ENCODE results near the gene RND3. TPM values are rescaled to one million over a fixed set of nuclear protein-coding genes. Genes with fewer than 3 reads are reported as not detected.

RND3 gene
- total RNA-seq, 2 experiments from 2014 or later = not detected

DNA sequence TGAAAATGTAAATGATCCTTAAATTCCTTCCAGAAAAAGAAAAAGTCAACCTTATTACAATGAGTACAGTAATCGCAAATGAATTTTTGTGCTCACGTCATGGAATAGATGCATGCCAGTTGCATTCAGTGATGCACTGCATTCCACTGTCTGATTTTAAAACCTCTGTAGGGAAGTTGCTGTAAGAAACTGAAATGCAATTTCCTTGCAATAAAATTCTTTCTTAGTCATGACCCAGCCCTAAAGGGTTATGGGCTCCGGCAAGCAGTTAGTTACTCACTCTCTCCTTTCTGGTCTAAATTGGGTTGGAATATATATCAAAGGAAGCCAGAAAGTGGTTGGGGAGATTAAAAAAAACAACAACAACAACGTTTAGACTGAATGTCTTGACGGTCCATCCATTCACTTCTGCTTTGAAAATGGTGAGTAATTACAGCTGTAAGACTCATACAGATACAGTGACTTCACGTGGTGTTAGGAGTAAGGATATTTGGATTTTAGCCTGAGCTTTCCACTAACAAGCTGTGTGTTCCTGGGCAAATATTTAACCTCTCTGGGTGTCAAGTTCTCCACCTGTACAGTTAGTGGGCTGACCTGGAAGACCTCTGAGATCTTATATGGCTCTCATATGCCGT lies 8.6 kb upstream of the RND3 start:
- no peaks in the 10 kb centered on the region for H3K36me3 ChIP-seq (ENCODE audit: insufficient read depth, low read length)

DNA sequence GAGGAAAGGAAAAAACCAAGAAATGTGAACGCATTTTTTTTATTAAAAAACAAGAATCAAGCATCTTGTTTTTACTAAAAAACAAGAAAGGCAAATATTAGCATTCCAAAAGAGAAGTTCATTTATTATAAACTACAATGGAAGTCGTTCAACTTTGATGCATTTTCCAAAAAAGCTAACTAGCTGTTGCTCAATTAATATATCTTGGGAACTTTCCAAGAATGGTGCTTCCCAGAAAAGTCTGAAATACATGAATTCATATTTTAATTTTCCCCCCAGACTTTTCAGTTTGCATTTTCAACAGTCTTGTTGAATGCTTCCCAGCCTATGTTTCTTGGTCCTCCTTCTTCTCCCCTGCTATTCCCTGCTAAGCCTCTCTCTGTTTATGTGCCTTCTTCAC lies 7.5 kb upstream of the RND3 start:
- TF ChIP-seq, protein P1, sequence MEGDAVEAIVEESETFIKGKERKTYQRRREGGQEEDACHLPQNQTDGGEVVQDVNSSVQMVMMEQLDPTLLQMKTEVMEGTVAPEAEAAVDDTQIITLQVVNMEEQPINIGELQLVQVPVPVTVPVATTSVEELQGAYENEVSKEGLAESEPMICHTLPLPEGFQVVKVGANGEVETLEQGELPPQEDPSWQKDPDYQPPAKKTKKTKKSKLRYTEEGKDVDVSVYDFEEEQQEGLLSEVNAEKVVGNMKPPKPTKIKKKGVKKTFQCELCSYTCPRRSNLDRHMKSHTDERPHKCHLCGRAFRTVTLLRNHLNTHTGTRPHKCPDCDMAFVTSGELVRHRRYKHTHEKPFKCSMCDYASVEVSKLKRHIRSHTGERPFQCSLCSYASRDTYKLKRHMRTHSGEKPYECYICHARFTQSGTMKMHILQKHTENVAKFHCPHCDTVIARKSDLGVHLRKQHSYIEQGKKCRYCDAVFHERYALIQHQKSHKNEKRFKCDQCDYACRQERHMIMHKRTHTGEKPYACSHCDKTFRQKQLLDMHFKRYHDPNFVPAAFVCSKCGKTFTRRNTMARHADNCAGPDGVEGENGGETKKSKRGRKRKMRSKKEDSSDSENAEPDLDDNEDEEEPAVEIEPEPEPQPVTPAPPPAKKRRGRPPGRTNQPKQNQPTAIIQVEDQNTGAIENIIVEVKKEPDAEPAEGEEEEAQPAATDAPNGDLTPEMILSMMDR (conservative IDR thresholded peaks at IDR 0.05; ENCODE audit: low read length) = no peak
- no peak for TF ChIP-seq EZH2phosphoT487 (IDR thresholded peaks at IDR 0.05; ENCODE audit: borderline replicate concordance, low read depth, low read length)
- Histone ChIP-seq H3K9me2 (ENCODE audit: insufficient read depth, low read length) (no peaks in the 10 kb centered on the region), H3K79me2 (ENCODE audit: insufficient read depth, low read depth, low read length) (no peaks in the 10 kb centered on the region), H3K4me2 (ENCODE audit: low read length) (no peak overlapping the region), H3K27ac (ENCODE audit: low read depth, low read length, poor library complexity, severe bottlenecking) (no peak overlapping the region), H2AFZ (ENCODE audit: low read length) (no peak overlapping the region), H3K36me3 (ENCODE audit: insufficient read depth, low read length) (no peaks in the 10 kb centered on the region), H4K20me1 (ENCODE audit: insufficient read depth, low read length) (no peaks in the 10 kb centered on the region), H3K4me3 (ENCODE audit: low read depth, low read length, poor library complexity, severe bottlenecking) (no peak overlapping the region), H3K4me1 (ENCODE audit: insufficient read depth, low read length, poor library complexity, severe bottlenecking) (no peaks in the 10 kb centered on the region), H3K9me3 (ENCODE audit: low read length) (no peaks in the 10 kb centered on the region)
- intact Hi-C loops (cut with micrococcal nuclease; ENCODE audit: unreplicated experiment) = no loop called here
- DNase-seq (ENCODE audit: low spot score) = no peak
- CTCF ChIA-PET (ENCODE audit: unreplicated experiment) = no interaction called here
- no TSS peak for BruUV-seq (replicated peaks)
- POLR2A ChIA-PET = no interaction called here

More for the DNA sequence above, 8.6 kb upstream of the RND3 start:
- H3K9me3 ChIP-seq (ENCODE audit: low read length) = no peaks in the 10 kb centered on the region
- BruUV-seq (replicated peaks) = no TSS peak
- H4K20me1 ChIP-seq (ENCODE audit: insufficient read depth, low read length) = no peaks in the 10 kb centered on the region
- ChIA-PET CTCF (ENCODE audit: unreplicated experiment) (no interaction called here), POLR2A (interaction anchor here (0.8 kb wide), 1 partner anchor 269 kb away, joined by 6 read pairs; no protein-coding TSS in a partner anchor)
- H3K4me2 ChIP-seq (ENCODE audit: low read length) = no peak overlapping the region
- no peaks in the 10 kb centered on the region for H3K9me2 ChIP-seq (ENCODE audit: insufficient read depth, low read length)
- no peak overlapping the region for H3K27ac ChIP-seq (ENCODE audit: low read depth, low read length, poor library complexity, severe bottlenecking)
- no peaks in the 10 kb centered on the region for H3K79me2 ChIP-seq (ENCODE audit: insufficient read depth, low read depth, low read length)
- intact Hi-C loops (cut with micrococcal nuclease; ENCODE audit: unreplicated experiment) = no loop called here
- no peak overlapping the region for H3K4me3 ChIP-seq (ENCODE audit: low read depth, low read length, poor library complexity, severe bottlenecking)
- H2AFZ ChIP-seq (ENCODE audit: low read length) = no peak overlapping the region
- no peak for TF ChIP-seq EZH2phosphoT487 (IDR thresholded peaks at IDR 0.05; ENCODE audit: borderline replicate concordance, low read depth, low read length)
- no peak for DNase-seq (ENCODE audit: low spot score)
- no peaks in the 10 kb centered on the region for H3K4me1 ChIP-seq (ENCODE audit: insufficient read depth, low read length, poor library complexity, severe bottlenecking)

DNA sequence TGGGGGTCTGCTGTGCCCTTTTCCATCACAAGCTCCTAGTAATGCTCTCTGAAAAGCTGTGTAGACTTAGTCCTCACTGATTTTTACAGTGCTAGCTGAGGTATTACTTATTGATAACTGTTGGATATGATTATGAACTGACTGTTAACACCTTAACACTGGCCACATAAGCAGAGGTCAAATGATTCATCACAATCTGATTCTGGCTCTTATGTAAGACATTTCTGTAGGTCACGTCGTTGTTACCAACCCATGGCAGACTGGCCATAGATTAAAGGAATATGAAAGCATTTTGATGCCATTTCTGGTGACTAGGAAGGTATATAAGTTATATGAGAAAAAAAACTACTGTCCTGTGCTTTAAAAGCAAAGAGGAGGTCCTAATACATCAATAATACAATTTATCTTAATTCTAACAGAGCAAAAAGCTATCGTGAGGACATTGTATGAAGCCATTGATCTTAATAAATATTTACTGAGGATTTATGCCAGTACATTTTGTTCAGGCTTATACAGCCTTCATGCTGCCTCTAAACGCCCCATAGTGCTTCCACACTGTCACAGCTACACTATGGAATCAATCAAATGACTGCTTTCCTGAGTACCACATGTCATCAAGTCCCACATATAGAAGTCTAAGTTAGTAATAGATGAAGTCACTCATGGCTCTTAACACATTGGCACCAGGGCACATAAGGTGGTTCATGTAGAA lies 6.9 kb upstream of the RND3 start:
- no peaks in the 10 kb centered on the region for H4K20me1 ChIP-seq (ENCODE audit: insufficient read depth, low read length)
- no TSS peak for BruUV-seq (replicated peaks)
- intact Hi-C loops (cut with micrococcal nuclease; ENCODE audit: unreplicated experiment) = no loop called here
- H2AFZ ChIP-seq (ENCODE audit: low read length) = no peak overlapping the region
- no peak for DNase-seq (ENCODE audit: low spot score)
- POLR2A ChIA-PET = no interaction called here
- CTCF ChIA-PET (ENCODE audit: unreplicated experiment) = no interaction called here
- H3K4me1 ChIP-seq (ENCODE audit: insufficient read depth, low read length, poor library complexity, severe bottlenecking) = no peaks in the 10 kb centered on the region
- no peak for TF ChIP-seq EZH2phosphoT487 (IDR thresholded peaks at IDR 0.05; ENCODE audit: borderline replicate concordance, low read depth, low read length)
- TF ChIP-seq, protein P1 (conservative IDR thresholded peaks at IDR 0.05; ENCODE audit: low read length) = no peak
- H3K9me2 ChIP-seq (ENCODE audit: insufficient read depth, low read length) = no peaks in the 10 kb centered on the region
- no peak overlapping the region for H3K4me3 ChIP-seq (ENCODE audit: low read depth, low read length, poor library complexity, severe bottlenecking)
- no peaks in the 10 kb centered on the region for H3K9me3 ChIP-seq (ENCODE audit: low read length)
- H3K27ac ChIP-seq (ENCODE audit: low read depth, low read length, poor library complexity, severe bottlenecking) = no peak overlapping the region
- H3K36me3 ChIP-seq (ENCODE audit: insufficient read depth, low read length) = no peaks in the 10 kb centered on the region
- H3K4me2 ChIP-seq (ENCODE audit: low read length) = no peak overlapping the region
- no peaks in the 10 kb centered on the region for H3K79me2 ChIP-seq (ENCODE audit: insufficient read depth, low read depth, low read length)
